ENCODE data around the gene LHX4.
A peak's percentile ranks its signal among the peaks of the same experiment; 100 is the strongest.

Gene LHX4

DNA sequence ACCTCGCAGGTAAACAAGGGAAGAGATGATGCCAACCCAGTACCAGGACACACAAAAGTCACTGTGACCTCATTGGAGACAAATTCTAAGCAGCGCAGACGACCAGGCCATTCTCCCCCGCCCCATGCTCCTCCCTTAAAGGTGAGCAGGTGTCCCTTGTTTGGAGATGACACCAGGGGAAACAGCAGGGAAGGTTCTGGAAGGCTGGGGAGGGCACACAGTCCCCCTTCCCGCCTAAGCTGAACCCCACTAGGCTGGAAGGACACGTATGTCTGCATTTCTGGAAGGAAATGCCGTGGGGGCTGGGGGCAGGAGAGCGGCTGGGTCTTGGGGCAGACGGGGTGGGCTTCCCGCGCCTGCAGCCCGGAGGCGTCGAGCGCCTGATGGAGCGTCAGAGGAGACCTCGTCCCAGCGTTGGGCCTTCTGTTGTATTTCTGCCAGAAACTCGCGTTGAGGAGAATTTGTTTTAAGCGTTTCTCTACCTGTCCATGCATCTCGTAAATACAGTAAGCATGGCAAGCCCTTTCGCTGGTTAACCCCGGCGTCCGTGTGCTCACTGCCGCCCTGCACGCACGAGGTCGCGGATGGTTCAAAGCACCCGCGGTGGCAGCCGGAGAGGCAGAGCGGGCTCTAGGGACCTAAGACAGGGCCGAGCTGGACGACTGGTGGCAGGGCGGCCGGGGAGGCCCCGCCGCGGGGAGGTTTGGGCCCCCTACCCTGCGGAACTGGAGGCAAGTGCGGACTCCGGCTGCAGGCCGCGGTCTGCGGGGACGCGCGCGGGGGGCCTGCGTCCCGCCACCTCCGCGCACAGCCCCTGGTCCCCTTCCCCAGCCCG, 1.2 kb upstream of the LHX4 start:
- no peak for DNase-seq

DNA sequence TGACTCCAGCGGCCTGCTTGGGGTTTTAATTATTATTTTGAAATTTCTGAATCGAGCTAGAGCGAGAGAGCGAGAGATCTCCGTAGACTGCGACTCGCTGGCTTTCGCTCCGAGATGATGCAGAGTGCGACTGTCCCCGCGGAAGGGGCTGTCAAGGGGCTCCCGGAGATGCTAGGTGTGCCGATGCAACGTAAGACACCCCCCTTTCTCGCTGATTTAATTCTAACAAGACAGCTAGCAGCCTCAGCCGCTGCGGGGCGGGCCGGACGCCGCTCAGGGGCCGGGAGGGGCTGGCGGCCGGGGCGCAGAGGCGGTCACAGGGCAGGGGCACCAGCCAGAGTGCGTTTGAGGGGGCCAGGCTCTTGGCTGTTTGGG, 339 bp downstream of the LHX4 start:
- DNase-seq: no peak

DNA sequence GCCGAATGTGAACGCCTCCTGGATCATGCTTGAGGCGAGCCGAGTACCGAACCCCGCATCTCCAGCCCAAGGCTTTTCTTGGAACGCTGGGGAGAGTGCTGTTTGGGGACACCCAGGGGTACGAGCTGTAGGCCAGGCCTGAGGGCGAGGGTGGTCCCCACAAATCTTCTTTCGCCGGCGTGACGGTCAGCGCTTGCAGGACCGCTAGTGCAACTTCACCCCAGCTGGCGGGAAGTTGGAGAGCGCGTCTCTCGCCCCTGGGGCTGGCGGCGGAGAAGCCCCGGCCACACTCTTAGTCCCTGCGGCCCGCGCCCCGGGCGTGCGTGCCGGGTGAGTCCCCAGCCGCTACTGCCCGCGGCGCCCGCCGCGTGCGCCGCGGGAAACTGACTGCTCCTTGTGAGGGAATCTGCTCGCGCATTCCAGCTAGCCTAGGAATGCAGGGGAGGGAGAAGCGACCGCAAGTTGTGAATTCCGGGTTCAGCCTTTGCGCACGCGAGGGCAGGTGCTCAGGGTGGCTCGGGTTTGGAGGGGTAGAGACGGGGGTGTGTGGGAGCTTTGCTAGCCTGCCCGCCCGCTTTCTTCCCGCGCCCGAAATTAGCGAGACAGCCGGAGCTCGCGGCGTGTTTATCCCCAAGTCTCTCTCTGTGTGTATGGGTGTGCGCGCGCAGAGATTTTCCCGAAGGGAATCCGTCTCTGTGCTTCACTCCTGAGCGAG, 884 bp downstream of the LHX4 start:
- no peak for DNase-seq

DNA sequence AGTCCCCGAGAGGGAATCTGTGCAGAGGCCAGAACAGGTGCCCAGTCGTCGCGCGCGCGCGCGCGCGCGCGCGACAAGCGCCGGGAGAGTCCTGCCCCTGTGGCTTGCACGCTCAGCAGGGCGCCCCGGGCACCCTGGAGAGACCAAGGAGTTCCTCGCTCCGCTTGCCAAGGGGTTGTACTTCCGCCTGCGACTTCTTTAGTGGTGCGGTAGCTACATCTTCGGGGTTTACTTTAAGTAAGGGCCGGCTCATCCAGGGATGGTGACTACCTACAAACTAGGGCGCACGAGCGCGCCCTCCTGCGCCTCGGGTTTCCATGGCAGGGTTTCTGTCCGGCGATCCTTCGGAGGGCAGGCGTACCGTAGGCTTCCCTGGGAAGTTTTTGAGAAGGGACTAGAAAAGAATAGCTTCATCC, 1.4 kb downstream of the LHX4 start:
- DNase-seq: peak; percentile 34

DNA sequence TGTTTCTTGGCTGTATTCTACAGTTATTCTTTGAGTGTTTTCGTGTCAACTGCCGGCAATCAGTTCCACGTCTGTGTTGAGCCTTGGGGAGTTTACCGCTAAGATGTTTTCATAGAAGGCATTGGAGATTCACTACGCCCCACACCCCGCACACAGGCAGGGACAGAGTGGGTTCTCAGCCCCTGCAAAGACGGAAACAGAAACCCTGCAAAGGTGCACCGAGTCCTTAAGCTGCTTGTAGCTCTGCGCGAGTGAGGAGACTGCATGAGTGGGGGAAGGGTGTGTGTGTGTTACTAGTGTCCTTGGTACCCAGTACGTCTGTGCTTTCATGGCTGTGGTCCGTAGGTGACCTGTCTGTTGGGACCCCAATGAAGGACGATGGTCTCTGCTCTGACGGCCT, 1.9 kb downstream of the LHX4 start:
- no peak for DNase-seq

DNA sequence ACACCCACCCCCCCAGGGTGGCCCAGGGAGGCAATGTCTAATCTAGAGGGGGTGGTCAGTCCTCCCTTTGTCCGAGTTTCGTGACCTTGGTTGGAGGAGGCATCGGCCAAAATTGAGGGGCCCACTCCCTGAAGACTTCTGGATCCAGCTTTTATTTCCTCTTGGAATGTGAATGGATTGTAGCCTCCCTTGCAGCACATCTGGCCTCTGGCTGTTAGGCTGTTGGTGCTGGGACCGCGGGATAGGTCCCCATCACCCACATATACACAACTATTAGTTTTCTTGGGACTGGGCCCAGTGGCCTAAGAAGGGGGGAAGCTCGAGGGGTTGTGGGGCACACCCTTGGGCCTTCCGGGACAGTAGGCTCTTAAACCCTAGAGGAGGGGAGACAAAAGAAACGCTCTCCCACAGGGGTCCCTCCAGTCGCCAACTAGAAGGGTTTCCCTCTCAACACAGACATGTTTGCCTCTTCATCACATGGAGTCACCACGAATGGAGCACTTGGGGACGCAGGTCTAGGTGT, 2.5 kb downstream of the LHX4 start:
- no peak for DNase-seq

DNA sequence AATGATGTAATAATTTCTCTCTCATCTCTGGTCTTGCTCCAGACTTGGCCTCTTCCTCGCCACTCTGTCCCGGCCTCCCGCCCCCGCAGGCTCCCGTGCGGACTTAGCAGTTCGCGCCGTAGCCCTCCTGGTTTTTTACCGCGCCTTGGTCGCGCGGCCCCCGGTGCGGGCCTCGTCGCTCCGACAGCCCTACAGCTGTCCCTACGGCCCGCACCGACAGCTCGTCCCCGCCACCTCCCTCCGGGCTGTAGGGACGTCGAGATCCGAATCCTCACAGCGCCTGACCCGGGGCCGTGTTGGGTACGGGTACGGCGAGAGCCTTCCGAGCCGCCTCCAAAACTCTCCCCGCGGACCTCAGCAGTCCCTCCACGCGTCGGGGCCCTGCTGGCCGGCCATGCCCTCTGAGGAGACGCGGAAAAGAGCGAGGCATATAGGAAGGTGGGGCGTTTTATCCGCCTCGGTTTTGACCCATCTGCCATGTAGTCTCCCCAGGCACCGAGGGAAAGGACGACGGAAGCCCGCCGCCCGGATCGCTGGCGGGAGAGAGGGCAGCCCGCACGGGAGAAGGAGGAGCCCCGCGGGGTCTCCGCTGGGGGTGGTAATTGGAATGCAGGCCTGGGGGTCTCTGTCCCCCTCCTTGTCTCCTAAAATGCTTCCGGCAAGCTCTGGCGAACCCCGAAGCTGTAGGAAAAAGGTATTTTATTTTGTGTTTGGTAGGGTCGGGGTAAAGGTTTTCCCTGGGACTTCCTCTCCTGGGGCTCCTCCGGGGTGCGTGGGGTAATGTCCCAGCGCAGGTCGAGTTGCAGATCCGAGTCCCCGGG, 3.3 kb downstream of the LHX4 start:
- DNase-seq: no peak

DNA sequence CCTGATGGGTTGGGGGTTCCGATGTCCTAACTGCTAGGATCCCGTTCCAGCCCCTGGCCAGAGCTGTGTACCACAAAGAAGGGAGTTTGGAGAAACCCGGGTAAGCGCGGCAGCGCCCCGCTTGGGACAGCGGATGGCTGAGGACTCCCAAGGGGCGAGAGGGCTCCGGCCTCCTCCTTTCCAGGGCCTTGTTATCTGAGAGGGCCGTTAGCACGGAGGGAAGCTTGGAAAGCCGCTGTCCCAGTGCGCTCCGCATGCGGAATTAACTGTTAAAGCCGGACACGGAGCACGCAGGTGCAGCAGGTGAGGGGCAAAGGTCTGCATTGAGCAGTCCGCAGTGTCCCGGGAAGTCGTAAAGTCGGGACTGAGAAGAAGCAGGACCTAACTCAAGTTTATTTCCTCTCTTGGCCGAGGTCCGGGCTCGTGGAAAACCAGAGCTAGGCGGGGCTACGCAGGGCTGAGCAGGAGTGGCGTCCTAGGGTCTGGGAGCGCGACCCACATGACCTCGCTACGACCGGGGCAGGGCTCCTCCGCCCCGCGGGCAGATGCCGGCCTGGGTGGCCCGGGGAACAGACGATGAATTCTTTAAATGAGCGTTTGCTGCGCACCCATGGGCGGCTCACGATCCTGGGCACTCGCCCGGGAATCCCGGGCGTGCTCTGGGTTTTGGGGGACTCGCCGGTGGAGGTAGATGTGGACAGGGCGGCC, 4.5 kb downstream of the LHX4 start:
- no peak for DNase-seq

DNA sequence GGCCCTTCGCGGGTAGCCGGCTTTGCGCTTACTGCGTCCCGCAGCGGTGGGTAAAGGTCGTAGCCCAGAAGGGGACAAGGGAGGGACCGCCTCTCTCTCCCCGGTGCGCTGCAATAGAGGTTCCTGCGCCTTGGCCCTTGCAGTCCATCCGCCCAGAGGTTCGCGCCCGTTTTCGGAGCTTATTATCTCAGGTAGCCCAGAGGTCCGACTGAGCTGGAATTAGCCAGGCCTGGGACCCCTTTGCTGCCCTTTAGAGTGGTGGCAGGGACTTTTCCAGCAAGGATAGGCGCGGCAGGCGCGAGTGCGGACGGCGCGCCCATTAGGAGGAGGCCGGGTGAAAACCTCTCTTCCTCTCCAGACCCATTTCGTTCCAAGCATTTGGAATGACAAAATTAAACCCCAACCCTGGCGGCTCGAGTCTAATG, 5.0 kb downstream of the LHX4 start:
- no peak for DNase-seq

DNA sequence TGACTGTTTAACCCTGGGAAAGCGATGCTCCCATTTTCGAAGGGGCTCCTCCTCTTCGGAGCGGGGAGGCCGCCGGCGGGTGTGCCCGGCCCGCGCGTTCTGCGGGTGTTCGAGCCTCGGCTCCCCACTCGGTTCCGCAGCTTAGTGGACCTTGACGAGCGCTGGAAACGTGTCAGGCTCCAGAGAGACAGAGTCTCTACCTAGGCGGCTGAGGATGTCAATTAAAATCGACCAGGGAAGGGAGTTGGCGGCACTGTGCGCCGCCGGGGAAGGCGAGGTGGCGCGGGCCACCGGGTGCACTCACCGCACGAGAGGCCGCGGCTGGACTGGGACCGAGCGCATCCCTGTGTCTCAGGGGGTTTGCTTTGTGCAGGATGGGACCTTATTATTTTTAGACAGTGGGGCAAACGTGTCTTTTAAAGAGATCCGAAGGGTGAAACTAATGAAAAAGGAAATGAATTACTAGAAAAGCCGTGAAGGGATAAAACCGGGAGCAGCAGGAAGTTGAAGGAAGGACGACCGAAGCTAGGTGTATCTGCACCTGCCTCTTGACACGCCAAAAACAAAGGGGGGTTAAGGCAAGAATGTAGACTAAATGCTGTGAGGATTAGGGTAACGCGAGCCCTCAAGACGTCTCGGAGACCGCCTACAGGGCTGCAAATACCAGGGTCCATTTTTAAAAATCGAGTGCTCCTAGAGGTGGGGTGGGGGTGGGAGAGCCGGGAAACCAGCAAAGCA, 5.6 kb downstream of the LHX4 start:
- DNase-seq: no peak

DNA sequence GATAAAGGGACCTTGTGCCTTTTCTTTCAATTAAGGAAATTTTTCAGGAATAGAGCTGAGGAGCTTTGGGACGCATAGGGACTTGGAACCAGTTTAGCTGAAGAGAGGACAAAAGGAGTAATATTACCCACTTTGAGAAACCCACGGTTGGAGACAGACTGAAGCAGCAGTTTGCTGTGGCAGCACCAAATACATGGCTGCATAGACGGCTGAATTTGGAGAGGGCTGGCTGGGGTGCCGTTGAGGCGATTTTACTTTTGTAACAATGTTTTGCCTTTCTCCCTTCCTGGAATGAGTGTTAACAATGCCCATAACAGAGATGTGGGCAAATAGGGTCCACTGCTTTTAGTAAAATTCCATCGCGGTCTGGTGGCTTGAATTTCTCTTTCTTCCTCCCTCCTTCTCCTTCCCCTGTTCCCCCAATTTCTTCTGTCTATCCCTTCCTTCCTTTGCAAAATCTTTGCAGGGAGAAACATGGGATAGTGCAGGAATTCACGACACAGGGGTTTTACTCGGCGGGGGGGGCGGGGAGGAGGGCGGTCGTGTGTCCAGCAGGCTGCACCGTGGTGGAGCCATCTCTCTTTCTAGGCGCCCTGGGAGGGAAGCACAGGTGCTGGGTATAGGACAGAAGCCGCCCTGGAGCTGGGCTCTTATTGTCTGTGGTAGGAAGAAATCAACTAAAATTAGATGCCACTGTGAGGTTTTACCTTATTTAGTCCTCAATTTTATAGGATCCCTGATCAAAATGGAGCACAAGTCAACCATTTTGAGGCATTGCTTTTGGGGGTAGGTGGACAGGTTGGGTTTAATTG, 6.8 kb downstream of the LHX4 start:
- DNase-seq: no peak

DNA sequence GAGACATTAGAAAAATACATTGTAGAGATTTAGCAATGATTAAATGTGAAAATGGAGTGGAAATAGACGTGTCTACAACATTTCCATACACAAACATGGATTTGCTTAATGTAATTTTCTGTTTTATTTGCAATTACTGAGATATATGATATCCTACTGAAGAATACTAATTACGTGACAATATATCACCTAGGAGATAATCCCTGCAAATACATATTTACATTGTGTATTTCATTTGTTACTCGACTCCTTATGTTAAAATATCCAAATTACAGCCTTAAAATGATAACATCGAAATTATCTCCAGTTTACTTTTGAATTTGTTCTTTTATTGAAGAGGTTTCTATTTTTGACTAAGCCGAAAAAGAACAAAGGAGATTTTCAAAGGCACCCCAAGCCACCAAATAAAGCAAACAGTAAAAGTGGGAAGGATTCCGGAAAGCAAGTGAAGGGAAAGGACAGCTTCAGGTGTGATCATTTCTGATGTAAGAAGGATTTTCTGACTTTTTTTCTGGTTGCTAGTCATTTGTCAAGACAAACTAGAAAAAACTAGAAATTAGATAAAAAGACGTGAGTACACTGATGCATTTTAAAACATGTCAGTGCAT, 7.9 kb downstream of the LHX4 start:
- no peak for DNase-seq

DNA sequence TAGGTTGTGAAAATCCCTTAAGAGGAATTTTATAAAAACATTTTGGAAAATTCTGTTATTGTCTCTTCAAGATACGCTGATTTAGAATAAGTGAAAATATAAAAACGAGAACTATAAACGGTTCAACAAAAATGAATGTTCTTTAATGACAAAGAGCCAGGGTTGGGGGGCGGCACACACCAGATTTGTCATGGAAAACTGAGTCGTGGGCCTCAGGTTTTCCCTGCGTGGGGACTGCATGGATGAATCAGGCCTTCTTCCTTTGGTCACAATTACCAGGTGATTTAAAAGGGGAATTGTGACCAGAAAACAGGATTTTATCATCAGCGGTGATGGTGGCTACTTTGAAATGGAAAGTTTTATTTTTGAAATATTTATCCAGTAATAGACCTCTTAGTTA, 8.6 kb downstream of the LHX4 start:
- no peak for DNase-seq

DNA sequence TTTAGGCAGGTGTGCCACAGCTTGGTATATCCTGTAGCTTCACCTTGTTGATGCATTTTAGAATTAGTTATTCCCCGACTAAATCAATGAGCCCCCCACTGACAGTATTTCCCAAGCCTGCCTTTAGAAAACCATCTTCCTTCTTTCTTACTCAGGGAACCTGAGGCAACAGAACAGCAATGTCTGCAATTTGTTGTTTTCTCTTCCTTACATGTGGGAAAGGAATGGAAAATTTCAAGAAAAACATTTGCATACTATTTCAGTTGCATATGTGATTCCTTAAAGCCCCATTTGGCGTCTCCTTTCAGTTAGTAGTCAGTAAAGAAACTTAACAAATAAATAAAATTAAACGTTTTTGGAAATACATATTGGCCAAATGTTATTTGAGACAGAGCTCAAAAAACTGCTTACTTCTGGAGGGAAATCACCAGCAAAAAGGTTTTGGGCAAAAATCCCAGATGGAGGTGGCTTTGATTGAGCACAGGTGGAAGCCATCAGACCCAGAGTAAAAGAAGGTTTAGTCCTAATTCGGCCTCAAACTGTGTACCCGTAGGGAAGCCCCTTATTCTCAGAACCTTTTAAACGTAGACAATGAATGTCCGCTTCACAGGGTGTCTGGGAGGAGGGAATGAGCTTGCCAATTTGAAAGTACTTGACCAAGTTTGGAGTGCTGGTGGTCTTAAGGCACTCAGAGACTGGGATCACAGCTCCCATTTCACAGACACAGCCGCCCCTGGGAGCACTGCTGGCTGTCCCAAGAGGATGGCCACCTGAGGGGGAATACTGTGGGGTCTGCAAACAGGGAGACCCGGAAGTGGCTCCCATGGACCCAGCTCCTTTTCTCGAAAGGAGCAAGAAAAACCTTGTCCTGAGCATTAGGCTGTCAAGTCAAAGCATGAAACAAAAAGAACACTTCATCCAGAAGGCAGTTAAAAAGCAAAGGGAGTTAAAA, 9.4 kb downstream of the LHX4 start:
- no peak for DNase-seq

DNA sequence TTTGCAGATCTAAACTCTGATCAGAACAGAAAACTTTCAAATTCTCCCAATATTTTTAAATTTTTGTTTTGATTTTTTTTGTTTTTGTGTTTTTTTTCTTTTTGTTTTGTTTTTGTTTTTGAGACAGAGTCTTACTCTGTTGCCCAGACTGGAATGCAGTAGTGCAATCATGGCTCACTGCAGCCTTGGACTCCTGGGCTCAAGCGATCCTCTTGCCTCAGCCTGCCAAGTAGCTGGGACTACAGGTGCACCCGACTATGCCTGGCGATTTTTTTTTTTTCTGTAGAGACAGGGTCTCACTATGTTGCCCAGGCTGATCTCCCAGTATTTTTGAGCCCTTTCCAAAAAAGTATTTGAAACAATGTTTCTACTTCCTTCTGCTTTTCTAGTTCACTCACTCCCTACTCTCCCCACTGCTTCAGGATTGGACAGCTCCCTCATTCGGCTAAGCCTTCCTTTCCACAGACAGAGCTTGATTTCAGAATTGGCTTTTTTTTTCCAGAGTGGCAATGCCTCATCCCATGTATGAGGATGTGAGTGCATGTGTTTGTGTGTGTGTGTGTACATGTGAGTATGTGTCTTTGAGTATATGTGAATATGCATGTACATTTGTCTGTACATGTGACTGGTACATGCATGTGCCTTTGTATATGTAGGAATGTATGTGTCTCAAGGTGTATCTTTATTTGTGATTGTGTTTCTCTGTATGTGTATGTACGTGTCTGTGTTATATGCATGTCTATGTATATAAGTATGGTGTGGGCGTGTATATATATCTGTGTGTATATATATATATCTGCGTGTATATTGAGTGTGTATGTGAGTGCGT, 11.9 kb downstream of the LHX4 start:
- no peak for DNase-seq

DNA sequence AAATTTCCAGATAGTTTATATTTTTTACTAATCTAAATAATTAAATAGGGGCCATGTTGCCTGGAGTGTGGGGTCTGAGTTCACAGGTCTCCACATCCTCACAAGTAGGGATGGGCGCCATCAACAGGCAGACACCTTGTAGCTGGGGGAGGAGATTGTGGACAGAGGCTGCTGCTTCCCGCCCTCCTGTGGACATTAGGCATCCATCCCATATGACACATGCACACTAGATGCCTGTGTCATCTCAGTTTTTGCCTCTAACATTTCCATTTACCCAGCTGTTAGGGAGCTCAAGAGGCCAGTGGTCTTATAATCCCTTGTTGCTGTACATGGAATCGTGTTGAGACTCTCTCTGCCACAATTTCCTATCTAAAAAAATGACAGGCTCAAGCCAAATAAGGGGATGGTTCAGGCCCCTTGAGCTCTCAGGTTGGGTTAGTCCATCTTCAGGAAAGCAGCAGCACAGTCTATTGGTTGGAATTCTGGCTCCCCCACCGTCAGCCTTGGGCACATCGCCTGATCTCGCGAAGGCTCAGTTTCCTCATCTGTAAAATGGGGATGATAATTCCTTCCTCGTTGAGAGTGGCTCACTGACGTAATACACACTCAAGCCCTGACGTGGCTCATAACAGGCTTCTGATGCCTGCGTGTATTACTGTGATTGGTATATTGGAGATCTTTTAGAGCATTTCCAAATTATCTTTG, 13.6 kb downstream of the LHX4 start:
- DNase-seq: no peak

DNA sequence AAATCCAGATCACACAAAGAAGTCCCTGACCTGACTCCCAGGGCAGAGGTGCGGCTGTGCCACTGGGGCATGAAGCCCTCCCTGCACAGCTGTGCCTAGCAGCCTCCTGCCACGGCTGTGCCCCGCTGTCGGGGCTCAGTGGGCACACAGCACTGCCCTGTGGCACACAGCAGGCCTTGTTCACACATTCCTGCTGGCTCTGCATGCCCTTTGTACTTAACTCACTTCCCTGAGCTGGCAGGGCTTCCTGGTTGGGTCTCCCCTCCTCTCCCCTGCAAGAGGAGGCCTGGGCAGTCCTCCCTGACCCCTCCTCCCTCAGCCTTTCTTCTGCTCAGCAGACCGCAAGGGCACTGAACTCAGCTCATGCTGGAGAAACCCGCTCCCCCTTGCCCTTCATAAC, 14.8 kb downstream of the LHX4 start:
- DNase-seq: no peak

DNA sequence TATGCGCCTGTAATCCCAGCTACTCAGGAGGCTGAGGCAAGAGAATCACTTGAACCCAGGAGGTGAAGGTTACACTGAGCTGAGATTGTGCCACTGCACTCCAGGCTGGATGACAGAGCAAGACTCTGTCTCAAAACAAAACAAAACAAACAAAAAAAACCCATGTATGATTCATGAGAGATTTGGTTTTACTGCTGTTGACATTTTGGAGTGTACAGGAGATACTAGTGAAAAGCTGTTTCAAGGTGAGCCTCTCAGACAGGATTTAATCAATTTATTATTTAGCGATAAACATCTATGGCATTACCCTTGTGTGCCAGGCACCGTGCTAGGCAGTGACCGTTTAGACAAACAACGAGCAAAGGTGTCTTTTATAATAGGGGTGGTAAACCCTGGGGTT, 16.5 kb downstream of the LHX4 start:
- no peak for DNase-seq

Measured in GF-D8 (cell line).